ENCODE data around the gene KCNJ6.

The KCNJ6 gene

DNA sequence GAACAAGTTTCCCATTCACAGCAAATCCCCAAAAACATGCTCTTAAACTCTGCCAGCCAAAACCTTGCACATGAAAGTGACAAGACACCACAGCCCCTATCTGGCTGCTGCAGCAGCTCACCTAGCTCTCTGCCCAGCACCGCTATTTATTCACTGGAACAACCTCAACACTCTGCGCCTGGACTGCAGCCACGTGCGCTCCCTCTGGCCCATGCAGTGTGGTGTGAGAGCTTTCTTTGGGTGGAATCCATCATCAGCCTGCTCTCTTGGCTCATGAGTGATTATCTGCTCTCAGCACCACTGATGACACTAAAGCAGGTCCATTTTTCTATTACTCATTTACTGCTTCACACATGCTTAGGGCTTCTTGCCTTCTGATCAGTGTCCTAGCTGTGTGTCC lies 11.4 kb downstream of the KCNJ6 start:
- no peak for DNase-seq (ENCODE audit: low spot score)

- no peak for DNase-seq (ENCODE audit: low spot score)
These were observed 12.9 kb downstream of the KCNJ6 start for GRCh38 chr21:37903396-37903795.

- DNase-seq (ENCODE audit: low spot score) = no peak
These were observed 17.1 kb downstream of the KCNJ6 start for GRCh38 chr21:37899146-37899545.

DNA sequence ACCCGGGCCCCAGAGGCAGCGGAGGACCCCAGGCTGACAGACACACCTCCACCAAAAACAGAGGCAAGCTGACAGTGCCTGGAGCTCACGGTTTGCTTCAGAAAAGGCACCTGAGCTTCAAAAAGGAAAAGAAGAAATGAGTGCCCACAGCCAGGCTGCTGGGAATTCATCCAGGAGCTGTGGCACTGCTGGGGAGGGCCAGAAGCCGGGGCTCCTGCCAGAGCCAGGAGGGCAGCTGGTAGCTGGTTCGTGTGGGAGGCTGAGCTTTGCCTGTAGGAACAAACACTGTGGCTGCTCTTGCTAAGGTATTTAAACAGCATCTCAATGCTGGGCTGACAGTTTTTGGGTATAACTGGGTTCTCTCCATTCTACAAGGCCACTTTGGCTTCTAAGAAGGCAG lies 19.5 kb downstream of the KCNJ6 start:
- no peak for DNase-seq (ENCODE audit: low spot score)

GRCh38 chr21:37891972-37892371 lies 24.3 kb downstream of the KCNJ6 start:
- no peak for DNase-seq (ENCODE audit: low spot score)

- DNase-seq (ENCODE audit: low spot score) = no peak
These were observed 27.6 kb downstream of the KCNJ6 start for GRCh38 chr21:37888659-37889058.

DNA sequence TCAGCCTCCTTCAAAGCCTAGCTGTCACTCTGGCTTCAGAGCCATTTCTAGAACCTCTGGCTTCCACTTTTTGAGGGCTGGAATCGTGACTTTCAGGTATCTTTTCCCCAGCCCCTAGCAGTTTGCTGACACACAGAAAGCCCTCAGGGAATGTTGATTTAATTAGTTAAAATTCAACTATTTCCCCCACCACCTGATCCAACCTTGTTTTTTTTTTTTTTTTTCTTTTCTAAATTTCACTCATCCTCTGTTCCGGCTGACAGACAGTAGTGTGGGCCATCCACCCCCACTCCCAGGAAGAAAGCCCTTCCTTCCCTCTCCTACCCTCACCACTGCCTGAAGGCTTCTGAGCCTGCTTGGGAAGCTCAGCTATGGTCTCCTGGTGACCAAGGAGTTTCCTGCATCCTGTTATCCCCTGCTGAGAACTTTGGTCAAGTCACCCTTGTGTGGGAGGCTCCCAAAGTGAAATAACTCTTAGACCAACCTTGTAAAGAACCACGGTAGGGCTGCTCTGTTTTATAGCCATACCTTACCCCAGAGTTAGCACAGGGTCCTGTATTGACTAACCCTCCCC lies 29.4 kb downstream of the KCNJ6 start:
- no peak for DNase-seq (ENCODE audit: low spot score)

GRCh38 chr21:37886120-37886519 lies 30.1 kb downstream of the KCNJ6 start:
- no peak for DNase-seq (ENCODE audit: low spot score)

GRCh38 chr21:37878946-37879660 lies 37.2 kb downstream of the KCNJ6 start:
- DNase-seq (ENCODE audit: low spot score) = peak; percentile 35

GRCh38 chr21:37877888-37878684 lies 38.2 kb downstream of the KCNJ6 start:
- no peak for DNase-seq (ENCODE audit: low spot score)

DNA sequence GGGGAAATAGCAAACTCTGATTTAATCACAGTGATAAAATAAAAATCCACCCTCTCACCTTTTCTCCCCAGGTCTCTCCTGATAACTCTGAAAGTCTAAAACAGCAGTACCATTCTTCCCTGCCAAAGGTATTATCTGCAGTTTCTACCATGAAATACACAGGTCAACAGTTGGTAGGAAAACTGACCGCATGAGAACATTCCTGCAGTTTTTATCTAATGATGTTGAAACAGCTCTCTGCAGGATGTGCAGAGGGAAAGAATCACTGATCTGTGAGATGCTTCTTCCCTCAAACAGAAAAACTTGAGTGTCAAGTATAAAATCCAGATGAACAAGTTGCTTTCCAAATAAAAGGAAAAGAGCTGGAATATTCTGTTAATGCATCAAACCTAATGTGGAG lies 39.1 kb downstream of the KCNJ6 start:
- peak; percentile 42 for DNase-seq (ENCODE audit: low spot score)

GRCh38 chr21:37876561-37876960 lies 39.7 kb downstream of the KCNJ6 start:
- DNase-seq (ENCODE audit: low spot score) = no peak

DNA sequence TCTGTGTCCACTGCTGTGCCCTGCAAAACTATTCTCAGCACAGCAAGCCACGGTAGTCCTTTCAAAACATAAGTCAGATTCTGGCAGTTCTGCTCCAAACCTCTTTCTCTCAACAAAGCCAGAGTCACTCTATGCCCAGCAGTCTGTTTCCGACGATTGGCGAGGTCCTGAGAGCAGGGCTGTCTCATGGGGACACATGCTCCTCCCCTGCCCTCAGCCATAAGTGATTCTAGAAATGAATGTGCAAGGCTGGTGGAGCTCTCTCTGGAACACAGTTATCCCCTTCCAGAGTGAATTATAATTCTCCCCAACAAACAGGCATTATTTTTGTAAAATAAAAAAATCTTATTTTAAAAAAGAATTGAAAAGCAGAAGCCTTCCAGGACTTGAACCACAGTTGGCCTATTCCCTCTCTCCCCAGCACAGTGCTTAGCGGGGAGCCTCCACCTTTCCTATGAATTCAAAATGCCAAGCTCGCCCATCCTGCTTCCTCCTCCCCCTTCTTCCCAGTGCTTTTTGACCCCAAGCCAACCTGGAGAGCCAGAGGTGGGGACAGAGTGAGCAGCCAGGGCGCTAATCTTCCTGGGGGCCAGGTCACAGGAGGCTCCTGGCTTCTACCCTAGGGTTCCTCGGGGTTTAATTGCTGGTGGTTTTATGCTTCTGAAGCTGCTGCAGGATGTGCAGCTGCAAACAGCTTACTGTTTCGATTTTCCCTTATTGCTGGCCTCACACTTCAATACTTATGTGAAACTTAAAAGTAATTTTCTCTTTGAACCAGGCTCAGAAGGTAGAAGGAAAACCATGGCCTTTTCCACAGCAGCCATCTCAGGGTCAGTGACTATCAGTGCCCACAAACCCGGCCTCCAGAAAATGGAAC lies 41.1 kb downstream of the KCNJ6 start:
- no peak for DNase-seq (ENCODE audit: low spot score)

DNA sequence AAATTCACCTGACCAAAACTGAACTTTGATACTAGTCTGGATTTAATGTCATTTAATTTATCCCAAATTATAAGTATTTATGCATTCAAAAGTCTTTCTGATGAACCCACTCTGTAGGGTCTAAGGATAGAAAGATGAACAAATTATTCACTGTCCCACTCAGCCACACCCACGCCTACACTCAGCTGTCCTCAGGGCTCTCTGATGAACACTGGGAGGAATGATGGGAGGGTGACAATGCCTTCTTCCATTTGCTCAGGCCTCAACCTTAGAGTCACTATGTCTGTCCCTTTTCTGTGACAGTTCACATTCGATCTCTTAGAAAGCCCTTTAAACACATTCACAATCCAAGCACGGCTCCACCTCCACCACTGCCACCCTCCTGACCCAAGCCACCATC lies 41.8 kb downstream of the KCNJ6 start:
- DNase-seq (ENCODE audit: low spot score) = no peak

DNA sequence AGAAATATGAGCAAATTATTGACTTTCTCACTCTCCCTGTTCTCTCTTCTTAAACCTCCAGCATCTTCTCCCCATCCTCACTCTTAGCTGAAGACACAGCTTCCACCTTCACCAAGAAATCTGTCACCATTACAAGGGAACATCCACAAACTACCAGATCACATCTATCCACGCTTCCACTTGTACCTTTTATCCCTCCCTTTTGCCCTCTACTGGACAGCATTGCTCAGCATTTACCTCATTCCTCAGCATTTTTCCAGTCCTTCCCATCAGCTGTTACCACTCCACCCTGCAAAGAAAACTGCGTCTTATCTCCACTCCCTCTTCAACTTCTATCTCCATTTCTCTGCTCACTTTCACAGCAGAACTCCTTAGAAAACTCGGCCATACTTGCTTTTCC lies 42.6 kb downstream of the KCNJ6 start:
- no peak for DNase-seq (ENCODE audit: low spot score)

GRCh38 chr21:37871121-37871862 lies 45.0 kb downstream of the KCNJ6 start:
- DNase-seq (ENCODE audit: low spot score) = peak; percentile 56

- no peak for DNase-seq (ENCODE audit: low spot score)
These were observed 46.0 kb downstream of the KCNJ6 start for GRCh38 chr21:37870221-37870620.

GRCh38 chr21:37869661-37870060 lies 46.6 kb downstream of the KCNJ6 start:
- no peak for DNase-seq (ENCODE audit: low spot score)

GRCh38 chr21:37868446-37869295 lies 47.6 kb downstream of the KCNJ6 start:
- peak; percentile 74 for DNase-seq (ENCODE audit: low spot score)

DNA sequence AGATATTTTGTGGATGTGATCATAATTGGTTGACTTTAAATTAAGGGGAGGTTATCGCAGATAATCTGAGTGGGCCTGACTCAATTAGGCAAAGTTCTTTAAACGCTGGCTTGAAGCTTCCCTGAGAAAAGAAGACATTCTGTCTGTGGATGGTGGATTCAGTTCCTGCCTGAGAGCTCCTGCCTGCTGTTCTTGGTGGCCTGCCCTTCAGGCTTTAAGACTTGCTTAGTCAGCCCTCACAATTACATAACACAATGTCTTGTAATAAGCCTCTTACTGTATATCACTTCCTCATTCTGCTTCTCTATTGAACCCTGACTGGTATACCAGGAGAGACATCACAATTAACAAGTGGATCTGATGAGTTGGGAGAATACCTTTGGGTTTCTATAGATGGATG lies 50.2 kb downstream of the KCNJ6 start:
- no peak for DNase-seq (ENCODE audit: low spot score)

- DNase-seq (ENCODE audit: low spot score) = no peak
These were observed 51.1 kb downstream of the KCNJ6 start for GRCh38 chr21:37865156-37865555.
